HEK293 (cell line): ENCODE results near the gene HYLS1.
A peak's percentile ranks its signal among the peaks of the same experiment; 100 is the strongest.

ENCODE experiments used
- CTCF ChIA-PET: fragments of 350-600 bp; formaldehyde crosslinking; extraction: SDS; loops from one replicate; lab custom pipeline; 2021; ENCODE audit warnings: antibody characterized with exemption; lab: Yijun Ruan, JAX
- POLR2A ChIA-PET: fragments of 300-600 bp; formaldehyde crosslinking; extraction: SDS; loops from one replicate; lab custom pipeline; 2020; ENCODE audit warnings: antibody characterized with exemption, inconsistent platforms; lab: Yijun Ruan, JAX
- H3K27ac ChIP-seq: fragments of 200-500 bp; sonication (Bioruptor generic); 2 replicates; pipeline ENCODE4 v1.5.1; 2014; ENCODE audit warnings: low read depth, low read length, control low read depth, inconsistent platforms; ENCODE audit errors: extremely low read depth
- H3K36me3 ChIP-seq, 2 experiments: fragments of 200-500 bp in 1 of 2; sonication (Bioruptor generic) in 1 of 2; 1 replicate in 1 of 2; 2 replicates in 1 of 2; pipeline ENCODE4 v1.5.1; 2014 to 2017; ENCODE audit warnings: inconsistent platforms in 2 of 2, low read length in 2 of 2; ENCODE audit not compliant: control insufficient read depth in 2 of 2, insufficient read depth in 1 of 2
- H3K4me1 ChIP-seq: fragments of 200-500 bp; sonication (Bioruptor generic); 2 replicates; pipeline ENCODE4 v1.5.1; 2014; ENCODE audit warnings: mild to moderate bottlenecking, low read length, inconsistent platforms; ENCODE audit not compliant: control insufficient read depth, insufficient read depth
- H3K4me3 ChIP-seq: 2 replicates; pipeline ENCODE4 v1.5.1; 2011; ENCODE audit warnings: low read depth, mild to moderate bottlenecking, control low read depth, low read length, moderate library complexity
- H3K9me3 ChIP-seq: fragments of 200-500 bp; sonication (Bioruptor generic); 2 replicates; pipeline ENCODE4 v1.5.1; 2014; ENCODE audit warnings: low read depth, low read length, inconsistent platforms; ENCODE audit not compliant: control insufficient read depth, insufficient read depth
- HOXA7 ChIP-seq: sonication (generic); formaldehyde crosslinking; IDR thresholded peaks from 2 replicates; pipeline ENCODE4 v1.8.1; 2022; ENCODE audit warnings: missing genetic modification reagents, borderline replicate concordance
- KLF1 ChIP-seq: fragments of 450-650 bp; formaldehyde crosslinking; IDR thresholded peaks from 2 replicates; pipeline ENCODE4 v1.5.1; 2016; ENCODE audit warnings: missing biosample characterization, missing genetic modification characterization
- KLF16 ChIP-seq: fragments of 450-650 bp; formaldehyde crosslinking; IDR thresholded peaks from 2 replicates; pipeline ENCODE4 v1.5.1; 2017; ENCODE audit warnings: missing biosample characterization, missing genetic modification characterization
- OVOL3 ChIP-seq: fragments of 450-650 bp; formaldehyde crosslinking; IDR thresholded peaks from 2 replicates; pipeline ENCODE4 v1.5.1; 2016; ENCODE audit warnings: missing biosample characterization, missing genetic modification characterization
- SCRT2 ChIP-seq: fragments of 450-650 bp; formaldehyde crosslinking; IDR thresholded peaks from 2 replicates; pipeline ENCODE4 v1.5.1; 2016; ENCODE audit warnings: missing biosample characterization, missing genetic modification characterization
- SP7 ChIP-seq: fragments of 450-650 bp; formaldehyde crosslinking; IDR thresholded peaks from 2 replicates; pipeline ENCODE4 v1.5.1; 2016; ENCODE audit warnings: missing biosample characterization, missing genetic modification characterization
- ZBTB48 ChIP-seq: fragments of 450-650 bp; formaldehyde crosslinking; IDR thresholded peaks from 2 replicates; pipeline ENCODE4 v1.5.1; 2016; ENCODE audit warnings: missing biosample characterization, missing genetic modification characterization
- ZBTB8A ChIP-seq: fragments of 450-650 bp; formaldehyde crosslinking; IDR thresholded peaks from 2 replicates; pipeline ENCODE4 v1.5.1; 2016; ENCODE audit warnings: missing biosample characterization, missing genetic modification characterization
- ZNF133 ChIP-seq: fragments of 450-650 bp; formaldehyde crosslinking; IDR thresholded peaks from 2 replicates; pipeline ENCODE4 v1.5.1; 2016; ENCODE audit warnings: missing biosample characterization, missing genetic modification characterization
- ZNF169 ChIP-seq: fragments of 450-650 bp; formaldehyde crosslinking; IDR thresholded peaks from 2 replicates; pipeline ENCODE4 v1.5.1; 2016; ENCODE audit warnings: missing biosample characterization, missing genetic modification characterization
- ZNF366 ChIP-seq: fragments of 450-650 bp; formaldehyde crosslinking; conservative IDR thresholded peaks from 2 replicates; pipeline ENCODE4 v1.5.1; 2016; ENCODE audit warnings: missing biosample characterization, missing genetic modification characterization
- ZNF37A ChIP-seq: fragments of 450-650 bp; IDR thresholded peaks from 2 replicates; pipeline ENCODE4 v1.5.1; 2018; ENCODE audit warnings: missing biosample characterization, missing genetic modification characterization
- ZNF654 ChIP-seq: fragments of 450-650 bp; formaldehyde crosslinking; IDR thresholded peaks from 2 replicates; pipeline ENCODE4 v1.5.1; 2016; ENCODE audit warnings: low read depth, missing biosample characterization, missing genetic modification characterization
- TF ChIP-seq, protein P1 (sequence below): fragments of 450-650 bp; formaldehyde crosslinking; IDR thresholded peaks from 2 replicates; pipeline ENCODE4 v1.5.1; 2016; ENCODE audit warnings: missing biosample characterization, missing genetic modification characterization
- TF ChIP-seq, protein P2 (sequence below): fragments of 450-650 bp; formaldehyde crosslinking; conservative IDR thresholded peaks from 2 replicates; pipeline ENCODE4 v1.5.1; 2016; ENCODE audit warnings: low read depth, missing biosample characterization, missing genetic modification characterization
- TF ChIP-seq, protein P3 (sequence below): fragments of 450-650 bp; formaldehyde crosslinking; IDR thresholded peaks from 2 replicates; pipeline ENCODE4 v1.5.1; 2016; ENCODE audit warnings: missing biosample characterization, missing genetic modification characterization, borderline replicate concordance
- TF ChIP-seq, protein P4 (sequence below): fragments of 450-650 bp; formaldehyde crosslinking; IDR thresholded peaks from 2 replicates; pipeline ENCODE4 v1.5.1; 2016; ENCODE audit warnings: missing biosample characterization, missing genetic modification characterization, low read depth
- TF ChIP-seq, protein P5 (sequence below): fragments of 450-650 bp; formaldehyde crosslinking; optimal IDR thresholded peaks from 2 replicates; pipeline ENCODE3; 2016; ENCODE audit warnings: missing biosample characterization, mild to moderate bottlenecking, missing genetic modification characterization

HYLS1 gene, protein sequence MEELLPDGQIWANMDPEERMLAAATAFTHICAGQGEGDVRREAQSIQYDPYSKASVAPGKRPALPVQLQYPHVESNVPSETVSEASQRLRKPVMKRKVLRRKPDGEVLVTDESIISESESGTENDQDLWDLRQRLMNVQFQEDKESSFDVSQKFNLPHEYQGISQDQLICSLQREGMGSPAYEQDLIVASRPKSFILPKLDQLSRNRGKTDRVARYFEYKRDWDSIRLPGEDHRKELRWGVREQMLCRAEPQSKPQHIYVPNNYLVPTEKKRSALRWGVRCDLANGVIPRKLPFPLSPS

DNA sequence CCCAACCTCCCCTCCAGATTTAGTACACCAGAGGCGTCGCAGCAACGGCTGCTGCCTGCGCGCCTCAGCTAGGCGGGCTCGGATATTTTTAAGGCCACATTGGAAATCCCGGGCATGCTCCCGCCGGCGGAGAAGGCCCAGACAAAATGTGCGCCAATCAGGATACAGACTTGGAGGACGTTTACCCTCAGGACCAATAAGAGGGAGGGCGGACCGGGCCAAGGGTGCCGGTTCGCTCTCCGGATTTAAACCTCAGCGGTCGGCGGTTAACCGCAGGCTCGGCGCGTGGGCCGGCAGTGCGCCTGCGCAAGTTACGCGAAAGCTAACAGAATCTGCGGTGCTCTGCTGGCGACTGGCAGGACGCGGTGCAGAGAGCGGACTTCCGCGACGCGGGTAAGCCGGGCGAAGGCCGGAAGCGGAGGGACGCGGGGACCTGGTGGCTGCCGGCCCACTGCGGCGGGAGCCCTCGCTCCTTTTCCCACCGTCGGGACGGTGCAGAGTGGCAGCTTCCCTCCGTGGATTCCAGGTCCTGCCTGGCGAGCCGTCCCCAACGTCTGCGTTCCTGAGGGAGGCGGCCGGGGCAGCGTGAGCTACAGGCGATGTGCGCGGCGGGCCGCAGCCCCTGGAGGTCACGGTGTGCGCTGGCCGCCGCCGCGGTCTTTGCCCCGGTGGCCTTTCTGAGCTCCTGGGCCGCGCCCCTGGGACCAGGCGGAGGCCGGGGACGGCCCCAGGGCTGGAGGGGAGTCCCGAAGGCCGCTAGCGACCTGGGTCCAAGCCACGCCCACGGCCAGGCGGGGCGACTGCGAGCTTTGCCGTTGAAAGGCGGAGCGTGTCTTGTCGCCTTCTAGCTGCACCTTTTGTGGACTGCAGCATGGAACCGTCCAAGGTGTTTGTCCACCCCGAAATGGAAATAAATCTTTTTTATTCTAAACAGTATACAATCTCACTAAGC, at the start of gene HYLS1:
Gene HYLS1 (plus strand): TSS at position 296 of the 952 bp plus-strand sequence. CDS start 11,701 bp downstream, outside the sequence.
- ChIA-PET POLR2A (interaction anchor here (0.7 to 1.7 kb wide), 12 partner anchors 8 to 1141 kb away, joined by 3 to 26 read pairs (median 4); partner anchors contain the start of genes CHEK1 and PUS3), CTCF (interaction anchor here (0.6 to 1.4 kb wide), 6 partner anchors 9 to 289 kb away, joined by 3 to 4 read pairs (median 3); no protein-coding TSS in a partner anchor)
- Histone ChIP-seq H3K27ac (peak within 1 kb of the TSS; percentile 76), H3K4me1 (no peaks in the 10 kb centered on the region), H3K36me3 (peaks cover 0 to 3% of the 10 kb centered on the region in 2 experiments; a peak in 1 of 3 replicates), H3K4me3 (peak within 1 kb of the TSS; percentile 78), H3K9me3 (no peaks in the 10 kb centered on the region)
- TF ChIP-seq ZBTB8A (tag by site-specific recombination) (no peak; the same call in none of the 2 replicates), KLF1 (tag by site-specific recombination) (peak; percentile 25; the same call in 1 of the 2 replicates), ZNF654 (tag by site-specific recombination) (no peak), OVOL3 (tag by site-specific recombination) (0 out of 2 replicates have a peak, but pooled peaks have one; percentile 30), ZNF133 (no peak), SCRT2 (tag by site-specific recombination) (peak; percentile 68), KLF16 (tag by site-specific recombination) (peak; percentile 40; the same call in 1 of the 2 replicates), SP7 (tag by site-specific recombination) (peak; percentile 60), ZBTB48 (tag by site-specific recombination) (peak; percentile 29; the same call in 1 of the 2 replicates), ZNF366 (tag by site-specific recombination) (no peak), ZNF37A (tag by site-specific recombination) (no peak), ZNF169 (tag by site-specific recombination) (no peak), HOXA7 (CRISPR knock-in tag) (no peak)
- TF ChIP-seq, protein P1, sequence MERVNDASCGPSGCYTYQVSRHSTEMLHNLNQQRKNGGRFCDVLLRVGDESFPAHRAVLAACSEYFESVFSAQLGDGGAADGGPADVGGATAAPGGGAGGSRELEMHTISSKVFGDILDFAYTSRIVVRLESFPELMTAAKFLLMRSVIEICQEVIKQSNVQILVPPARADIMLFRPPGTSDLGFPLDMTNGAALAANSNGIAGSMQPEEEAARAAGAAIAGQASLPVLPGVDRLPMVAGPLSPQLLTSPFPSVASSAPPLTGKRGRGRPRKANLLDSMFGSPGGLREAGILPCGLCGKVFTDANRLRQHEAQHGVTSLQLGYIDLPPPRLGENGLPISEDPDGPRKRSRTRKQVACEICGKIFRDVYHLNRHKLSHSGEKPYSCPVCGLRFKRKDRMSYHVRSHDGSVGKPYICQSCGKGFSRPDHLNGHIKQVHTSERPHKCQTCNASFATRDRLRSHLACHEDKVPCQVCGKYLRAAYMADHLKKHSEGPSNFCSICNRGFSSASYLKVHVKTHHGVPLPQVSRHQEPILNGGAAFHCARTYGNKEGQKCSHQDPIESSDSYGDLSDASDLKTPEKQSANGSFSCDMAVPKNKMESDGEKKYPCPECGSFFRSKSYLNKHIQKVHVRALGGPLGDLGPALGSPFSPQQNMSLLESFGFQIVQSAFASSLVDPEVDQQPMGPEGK (tag by site-specific recombination), result peak; percentile 62
- TF ChIP-seq, protein P2, sequence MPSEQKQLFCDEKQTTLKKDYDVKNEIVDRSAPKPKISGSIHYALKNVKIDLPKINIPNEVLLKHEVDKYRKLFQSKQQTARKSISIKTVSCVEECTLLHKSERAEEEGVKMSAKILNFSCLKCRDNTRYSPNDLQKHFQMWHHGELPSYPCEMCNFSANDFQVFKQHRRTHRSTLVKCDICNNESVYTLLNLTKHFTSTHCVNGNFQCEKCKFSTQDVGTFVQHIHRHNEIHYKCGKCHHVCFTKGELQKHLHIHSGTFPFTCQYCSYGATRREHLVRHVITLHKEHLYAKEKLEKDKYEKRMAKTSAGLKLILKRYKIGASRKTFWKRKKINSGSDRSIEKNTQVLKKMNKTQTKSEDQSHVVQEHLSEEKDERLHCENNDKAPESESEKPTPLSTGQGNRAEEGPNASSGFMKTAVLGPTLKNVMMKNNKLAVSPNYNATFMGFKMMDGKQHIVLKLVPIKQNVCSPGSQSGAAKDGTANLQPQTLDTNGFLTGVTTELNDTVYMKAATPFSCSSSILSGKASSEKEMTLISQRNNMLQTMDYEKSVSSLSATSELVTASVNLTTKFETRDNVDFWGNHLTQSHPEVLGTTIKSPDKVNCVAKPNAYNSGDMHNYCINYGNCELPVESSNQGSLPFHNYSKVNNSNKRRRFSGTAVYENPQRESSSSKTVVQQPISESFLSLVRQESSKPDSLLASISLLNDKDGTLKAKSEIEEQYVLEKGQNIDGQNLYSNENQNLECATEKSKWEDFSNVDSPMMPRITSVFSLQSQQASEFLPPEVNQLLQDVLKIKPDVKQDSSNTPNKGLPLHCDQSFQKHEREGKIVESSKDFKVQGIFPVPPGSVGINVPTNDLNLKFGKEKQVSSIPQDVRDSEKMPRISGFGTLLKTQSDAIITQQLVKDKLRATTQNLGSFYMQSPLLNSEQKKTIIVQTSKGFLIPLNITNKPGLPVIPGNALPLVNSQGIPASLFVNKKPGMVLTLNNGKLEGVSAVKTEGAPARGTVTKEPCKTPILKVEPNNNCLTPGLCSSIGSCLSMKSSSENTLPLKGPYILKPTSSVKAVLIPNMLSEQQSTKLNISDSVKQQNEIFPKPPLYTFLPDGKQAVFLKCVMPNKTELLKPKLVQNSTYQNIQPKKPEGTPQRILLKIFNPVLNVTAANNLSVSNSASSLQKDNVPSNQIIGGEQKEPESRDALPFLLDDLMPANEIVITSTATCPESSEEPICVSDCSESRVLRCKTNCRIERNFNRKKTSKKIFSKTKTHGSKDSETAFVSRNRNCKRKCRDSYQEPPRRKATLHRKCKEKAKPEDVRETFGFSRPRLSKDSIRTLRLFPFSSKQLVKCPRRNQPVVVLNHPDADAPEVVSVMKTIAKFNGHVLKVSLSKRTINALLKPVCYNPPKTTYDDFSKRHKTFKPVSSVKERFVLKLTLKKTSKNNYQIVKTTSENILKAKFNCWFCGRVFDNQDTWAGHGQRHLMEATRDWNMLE (tag by site-specific recombination), result 0 out of 2 replicates have a peak, but pooled peaks have one; percentile 16
- TF ChIP-seq, protein P3, sequence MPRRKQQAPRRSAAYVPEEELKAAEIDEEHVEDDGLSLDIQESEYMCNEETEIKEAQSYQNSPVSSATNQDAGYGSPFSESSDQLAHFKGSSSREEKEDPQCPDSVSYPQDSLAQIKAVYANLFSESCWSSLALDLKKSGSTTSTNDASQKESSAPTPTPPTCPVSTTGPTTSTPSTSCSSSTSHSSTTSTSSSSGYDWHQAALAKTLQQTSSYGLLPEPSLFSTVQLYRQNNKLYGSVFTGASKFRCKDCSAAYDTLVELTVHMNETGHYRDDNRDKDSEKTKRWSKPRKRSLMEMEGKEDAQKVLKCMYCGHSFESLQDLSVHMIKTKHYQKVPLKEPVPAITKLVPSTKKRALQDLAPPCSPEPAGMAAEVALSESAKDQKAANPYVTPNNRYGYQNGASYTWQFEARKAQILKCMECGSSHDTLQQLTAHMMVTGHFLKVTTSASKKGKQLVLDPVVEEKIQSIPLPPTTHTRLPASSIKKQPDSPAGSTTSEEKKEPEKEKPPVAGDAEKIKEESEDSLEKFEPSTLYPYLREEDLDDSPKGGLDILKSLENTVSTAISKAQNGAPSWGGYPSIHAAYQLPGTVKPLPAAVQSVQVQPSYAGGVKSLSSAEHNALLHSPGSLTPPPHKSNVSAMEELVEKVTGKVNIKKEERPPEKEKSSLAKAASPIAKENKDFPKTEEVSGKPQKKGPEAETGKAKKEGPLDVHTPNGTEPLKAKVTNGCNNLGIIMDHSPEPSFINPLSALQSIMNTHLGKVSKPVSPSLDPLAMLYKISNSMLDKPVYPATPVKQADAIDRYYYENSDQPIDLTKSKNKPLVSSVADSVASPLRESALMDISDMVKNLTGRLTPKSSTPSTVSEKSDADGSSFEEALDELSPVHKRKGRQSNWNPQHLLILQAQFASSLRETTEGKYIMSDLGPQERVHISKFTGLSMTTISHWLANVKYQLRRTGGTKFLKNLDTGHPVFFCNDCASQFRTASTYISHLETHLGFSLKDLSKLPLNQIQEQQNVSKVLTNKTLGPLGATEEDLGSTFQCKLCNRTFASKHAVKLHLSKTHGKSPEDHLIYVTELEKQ (tag by site-specific recombination), result no peak
- TF ChIP-seq, protein P4, sequence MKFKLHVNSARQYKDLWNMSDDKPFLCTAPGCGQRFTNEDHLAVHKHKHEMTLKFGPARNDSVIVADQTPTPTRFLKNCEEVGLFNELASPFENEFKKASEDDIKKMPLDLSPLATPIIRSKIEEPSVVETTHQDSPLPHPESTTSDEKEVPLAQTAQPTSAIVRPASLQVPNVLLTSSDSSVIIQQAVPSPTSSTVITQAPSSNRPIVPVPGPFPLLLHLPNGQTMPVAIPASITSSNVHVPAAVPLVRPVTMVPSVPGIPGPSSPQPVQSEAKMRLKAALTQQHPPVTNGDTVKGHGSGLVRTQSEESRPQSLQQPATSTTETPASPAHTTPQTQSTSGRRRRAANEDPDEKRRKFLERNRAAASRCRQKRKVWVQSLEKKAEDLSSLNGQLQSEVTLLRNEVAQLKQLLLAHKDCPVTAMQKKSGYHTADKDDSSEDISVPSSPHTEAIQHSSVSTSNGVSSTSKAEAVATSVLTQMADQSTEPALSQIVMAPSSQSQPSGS (tag by site-specific recombination), result no peak
- TF ChIP-seq, protein P5, sequence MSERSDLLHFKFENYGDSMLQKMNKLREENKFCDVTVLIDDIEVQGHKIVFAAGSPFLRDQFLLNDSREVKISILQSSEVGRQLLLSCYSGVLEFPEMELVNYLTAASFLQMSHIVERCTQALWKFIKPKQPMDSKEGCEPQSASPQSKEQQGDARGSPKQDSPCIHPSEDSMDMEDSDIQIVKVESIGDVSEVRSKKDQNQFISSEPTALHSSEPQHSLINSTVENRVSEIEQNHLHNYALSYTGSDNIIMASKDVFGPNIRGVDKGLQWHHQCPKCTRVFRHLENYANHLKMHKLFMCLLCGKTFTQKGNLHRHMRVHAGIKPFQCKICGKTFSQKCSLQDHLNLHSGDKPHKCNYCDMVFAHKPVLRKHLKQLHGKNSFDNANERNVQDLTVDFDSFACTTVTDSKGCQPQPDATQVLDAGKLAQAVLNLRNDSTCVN (tag by site-specific recombination), result peak; percentile 70
